Activated T-helper 1 cell treated with Interleukin-2 at 50 U/mL for 16 hours (primary cell): ENCODE results near the gene TMEM234.

Experiments
- DNase-seq: peaks from one replicate; pipeline ENCODE4 v3.0.0-alpha.2; 2020; ENCODE audit warnings: low read depth

Gene TMEM234

GRCh38 chr1:32172621-32173245, 49.4 kb downstream of the TMEM234 start:
- DNase-seq, result no peak

GRCh38 chr1:32170991-32171390, 51.2 kb downstream of the TMEM234 start:
- DNase-seq, result no peak
